Stimulated activated CD8-positive, alpha-beta memory T cell treated with anti-CD3 and anti-CD28 coated beads, Interleukin-2, amount 100 ng/mL, for 1 hour (primary cell): ENCODE measurements around the gene OR6A2.
A peak's percentile ranks its signal among the peaks of the same experiment; 100 is the strongest.
"Not testable (repeated sequence)": the region's sequence is repeated elsewhere in the genome, so short reads cannot be mapped to it uniquely, and the experiment has no call there.

Source experiments
- DNase-seq, 2 donors: peaks; one replicate each; pipeline ENCODE4 v3.0.0-alpha.2; 2020; ENCODE audit warnings: low read depth in 2 of 2

Gene OR6A2

GRCh38 chr11:6799402-6799801 is at the start of gene OR6A2:
TSS of gene OR6A2 (minus strand) at chr11:6799689. CDS start at chr11:6795708, 3,981 bp downstream.
- no peak for DNase-seq

GRCh38 chr11:6845383-6845782 is 45.9 kb upstream of the OR6A2 start, which contains the start of gene OR10A5:
TSS of gene OR10A5 (plus strand) at chr11:6845683. CDS start at chr11:6845683, 0 bp downstream.
- no peak for DNase-seq

GRCh38 chr11:6844356-6844755 is 44.9 kb upstream of the OR6A2 start:
- no peak for DNase-seq

DNA sequence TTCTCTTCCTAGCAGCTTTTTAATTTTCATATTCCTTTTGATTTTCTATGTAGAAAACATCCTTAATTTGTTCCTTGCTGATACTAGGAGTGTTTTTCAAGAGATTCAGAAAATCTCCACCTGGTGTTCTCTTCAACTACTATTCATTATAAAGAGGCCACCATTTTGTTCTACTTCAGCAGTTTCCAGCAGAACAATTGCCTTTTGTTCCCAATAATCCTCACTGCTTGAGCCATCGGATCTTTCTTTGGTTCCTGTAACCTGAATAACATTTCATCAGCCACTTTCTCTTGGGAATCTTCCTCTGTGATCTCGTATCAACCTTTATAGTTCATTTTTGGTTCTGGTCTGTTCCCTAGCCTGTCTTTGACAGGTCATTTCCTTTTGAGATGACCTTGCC is 44.2 kb upstream of the OR6A2 start:
- no peak for DNase-seq

DNA sequence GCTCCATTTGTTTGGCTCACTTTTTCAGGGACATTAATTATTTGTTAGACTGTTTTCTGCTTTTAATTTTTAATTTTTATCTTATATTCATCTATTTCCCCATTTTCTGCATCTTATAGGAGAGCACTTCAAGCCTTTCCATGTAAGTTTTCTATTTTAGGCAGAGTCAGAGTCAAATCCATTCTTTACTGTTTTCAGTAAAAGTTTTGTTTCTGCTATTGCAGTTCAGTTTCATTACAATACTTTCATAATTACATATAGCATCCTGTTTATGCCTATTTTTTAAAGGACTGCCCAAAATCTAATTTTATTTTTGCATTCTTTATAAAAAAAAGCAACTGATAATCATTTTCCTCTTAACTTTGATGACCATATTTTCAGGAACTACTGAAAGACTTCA is 42.2 kb upstream of the OR6A2 start:
- no peak for DNase-seq

GRCh38 chr11:6834021-6834420 is 34.5 kb upstream of the OR6A2 start:
- DNase-seq = no peak

GRCh38 chr11:6833356-6833755 is 33.9 kb upstream of the OR6A2 start:
- DNase-seq = no peak

GRCh38 chr11:6828103-6828502 is 28.6 kb upstream of the OR6A2 start:
- no peak for DNase-seq

DNA sequence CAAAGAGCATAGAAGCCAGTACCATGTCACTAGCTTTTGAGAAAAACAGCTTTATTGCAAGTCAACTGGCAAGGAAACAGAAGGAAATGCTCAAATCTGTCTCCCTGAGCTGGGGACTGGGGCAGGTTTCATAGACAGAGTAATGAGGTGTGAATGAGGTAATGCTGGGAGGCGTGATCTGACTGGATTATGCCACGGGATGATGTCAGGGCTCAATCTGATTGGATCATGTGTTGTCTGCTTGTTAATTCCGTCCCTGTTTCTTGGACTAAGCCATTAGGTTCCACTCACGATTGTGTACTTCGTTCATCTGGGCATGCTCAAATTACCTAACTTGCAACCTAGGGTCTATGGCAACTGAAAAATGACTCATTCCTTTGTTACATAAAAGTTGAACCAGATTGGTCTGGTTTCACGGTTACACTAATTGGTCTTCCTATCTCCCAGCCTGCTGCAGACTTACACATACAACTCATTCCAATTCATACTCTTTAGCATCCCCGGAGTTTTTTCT is 25.8 kb upstream of the OR6A2 start:
- DNase-seq = no peak

GRCh38 chr11:6824136-6824823 is 24.8 kb upstream of the OR6A2 start:
- DNase-seq = no peak

GRCh38 chr11:6818967-6819366 is 19.5 kb upstream of the OR6A2 start:
- DNase-seq = no peak

DNA sequence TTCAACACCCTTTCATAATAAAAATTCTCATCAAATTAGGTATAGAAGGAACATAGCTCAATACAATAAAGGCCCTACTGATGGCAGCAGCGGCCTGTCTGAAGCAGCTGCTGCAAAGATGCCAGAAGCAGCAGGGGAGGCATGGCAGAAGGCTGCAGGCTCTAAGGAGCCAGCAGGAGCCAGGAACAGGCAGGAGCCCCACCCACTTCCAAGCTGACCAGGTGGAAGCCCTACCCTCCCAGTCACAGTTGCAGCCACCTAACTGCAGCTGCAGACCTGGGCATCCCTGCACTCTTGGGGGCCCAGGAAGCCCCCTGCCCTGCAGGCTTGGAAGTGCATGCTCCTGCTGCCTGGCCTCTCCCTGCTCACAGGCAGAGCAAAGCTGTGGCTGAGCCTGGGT is 18.2 kb upstream of the OR6A2 start:
- DNase-seq = no peak

GRCh38 chr11:6813656-6814055 is 14.2 kb upstream of the OR6A2 start:
- DNase-seq = no peak

GRCh38 chr11:6812390-6813005 is 13.0 kb upstream of the OR6A2 start:
- DNase-seq = peak in 1 of 2 donors; percentile 0

- DNase-seq = not testable (repeated sequence)
Observed at GRCh38 chr11:6801075-6801474, 1.6 kb upstream of the OR6A2 start.

GRCh38 chr11:6794639-6795038 is 4.8 kb downstream of the OR6A2 start:
- DNase-seq = no peak

GRCh38 chr11:6790546-6790945 is 8.9 kb downstream of the OR6A2 start:
- DNase-seq = no peak

DNA sequence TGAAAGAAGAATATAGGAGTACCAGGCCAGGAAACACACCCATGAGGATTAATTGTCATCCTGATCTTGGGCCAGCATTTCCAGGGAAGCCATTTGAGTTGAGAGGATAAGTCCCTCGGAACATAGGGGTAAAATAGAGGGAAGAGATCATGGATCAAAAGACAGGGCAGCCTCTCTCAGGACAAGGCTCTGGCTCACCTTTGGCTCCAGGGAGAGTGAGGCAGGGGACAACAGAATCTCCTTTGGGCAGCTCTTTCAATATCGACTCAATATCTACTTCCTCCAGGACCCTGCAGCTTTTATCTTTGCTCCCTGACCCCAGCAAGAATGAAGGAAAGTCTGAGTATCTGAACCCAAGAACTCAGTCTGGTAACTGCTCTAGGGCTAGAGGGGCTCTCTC is 16.8 kb downstream of the OR6A2 start, which contains the start of gene OR2AG1:
Gene OR2AG1 (plus strand): TSS at position 301 of the 400 bp plus-strand sequence. CDS start 2,018 bp downstream, outside the sequence.
- no peak for DNase-seq

DNA sequence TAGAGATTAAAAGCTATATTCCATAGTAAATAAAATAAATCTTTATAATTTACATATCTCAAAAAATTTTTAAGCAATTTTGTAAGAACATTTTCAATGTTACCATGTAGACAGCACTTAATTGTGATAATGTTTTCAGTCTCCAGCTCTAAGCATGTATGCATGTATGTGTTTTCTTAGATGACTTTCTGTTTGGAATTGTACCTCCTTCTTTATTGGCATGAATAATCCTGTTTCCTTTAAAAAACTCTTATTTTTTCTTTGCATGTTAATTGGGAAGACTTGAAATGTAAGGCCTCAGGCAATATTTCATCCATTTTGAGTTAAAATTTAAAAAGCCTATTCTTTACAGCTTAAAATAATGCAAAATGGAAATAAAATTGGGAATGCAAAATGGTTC is 18.7 kb downstream of the OR6A2 start:
- no peak for DNase-seq

DNA sequence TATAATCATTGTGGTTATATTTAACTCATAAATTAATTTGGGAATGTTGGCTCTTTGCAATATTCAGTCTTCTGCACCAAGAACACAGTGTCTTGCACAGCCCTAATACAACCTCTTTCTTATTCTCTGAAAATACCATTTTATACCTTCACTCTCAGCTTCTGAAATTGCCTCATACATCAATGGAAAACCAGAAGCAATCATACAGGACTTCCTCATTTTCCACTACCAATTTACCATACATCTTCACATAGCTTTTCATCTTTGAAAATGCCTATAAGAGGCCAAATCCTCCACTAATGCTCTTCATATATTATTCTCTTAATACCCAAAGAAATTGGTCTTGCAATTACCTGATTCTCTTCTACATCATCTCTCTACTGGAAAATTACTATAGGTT is 21.0 kb downstream of the OR6A2 start:
- no peak for DNase-seq

GRCh38 chr11:6771926-6772893 is 27.3 kb downstream of the OR6A2 start, which contains the start of gene OR2AG2:
TSS of gene OR2AG2 (minus strand) at chr11:6771976. CDS start at chr11:6768957, 3,019 bp downstream.
- no peak for DNase-seq
